Astrocyte of the hippocampus (primary cell): Measurements from ENCODE around the gene TRANK1.
A peak's percentile ranks its signal among the peaks of the same experiment; 100 is the strongest.
"Not testable (repeated sequence)": the region's sequence is repeated elsewhere in the genome, so short reads cannot be mapped to it uniquely, and the experiment has no call there.

Source experiments
- DNase-seq: peaks from one replicate; pipeline ENCODE4 v3.0.0; 2011; ENCODE audit warnings: low read depth, low spot score

The TRANK1 gene

DNA sequence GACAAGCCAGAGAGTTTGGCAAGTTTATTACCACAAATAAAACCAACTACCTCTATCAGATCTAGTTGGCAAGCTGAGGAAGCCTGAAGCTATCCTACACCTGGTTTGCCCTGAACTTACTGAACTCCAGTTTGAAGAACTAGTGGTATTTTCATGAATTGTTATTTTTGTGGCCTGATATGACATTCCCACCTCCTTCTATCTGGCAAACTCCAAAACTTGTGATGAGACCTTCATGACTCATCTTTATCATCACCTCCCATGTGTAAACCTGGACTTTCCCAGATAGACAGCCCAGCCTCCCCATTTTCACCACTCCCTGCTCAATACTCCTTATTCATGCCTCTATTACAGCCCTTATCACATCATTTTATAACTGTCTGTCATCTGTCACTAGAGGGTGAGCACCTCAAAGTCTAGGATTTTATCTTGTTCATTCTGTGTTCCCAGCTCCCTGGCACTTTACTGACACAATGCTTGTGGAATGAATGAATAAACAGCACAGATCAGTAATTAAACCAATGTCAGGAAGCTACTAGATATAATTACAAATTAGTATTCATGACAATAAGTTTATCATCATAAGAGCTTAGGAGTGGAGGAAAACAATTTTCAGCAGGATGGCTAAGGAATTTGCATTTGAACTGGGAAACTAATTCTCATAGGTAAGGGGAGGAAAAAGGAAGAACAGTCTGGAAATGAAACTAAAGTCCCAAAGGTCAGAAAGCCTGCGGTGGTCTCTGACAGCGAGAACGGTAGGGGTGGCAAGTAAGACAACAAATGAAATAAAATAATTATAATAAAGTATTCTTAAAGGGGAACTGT is 13.2 kb upstream of the TRANK1 start:
- DNase-seq: no peak

- DNase-seq: no peak
These were observed 12.2 kb upstream of the TRANK1 start for GRCh38 chr3:36957063-36957462.

DNA sequence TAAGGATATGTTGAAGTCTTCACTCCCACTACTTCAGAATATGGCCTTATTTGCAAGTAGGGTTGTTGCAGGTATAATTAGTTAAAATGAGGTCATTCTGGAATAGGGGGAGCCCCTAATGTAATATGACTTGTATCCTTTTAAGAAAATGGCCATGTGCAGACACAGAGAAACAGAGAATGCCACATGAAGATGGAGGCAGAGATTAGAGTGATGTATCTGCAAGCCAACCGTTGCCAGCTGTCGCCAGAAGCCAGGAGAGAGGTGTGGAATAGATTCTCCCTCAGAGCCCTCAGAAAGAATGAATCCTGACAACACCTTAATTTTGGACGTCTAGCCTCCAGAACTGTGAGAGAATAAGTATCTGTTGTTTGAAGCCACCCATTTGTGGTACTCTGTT is 11.3 kb upstream of the TRANK1 start:
- no peak for DNase-seq

GRCh38 chr3:36954452-36955134 is 9.7 kb upstream of the TRANK1 start:
- DNase-seq: no peak

DNA sequence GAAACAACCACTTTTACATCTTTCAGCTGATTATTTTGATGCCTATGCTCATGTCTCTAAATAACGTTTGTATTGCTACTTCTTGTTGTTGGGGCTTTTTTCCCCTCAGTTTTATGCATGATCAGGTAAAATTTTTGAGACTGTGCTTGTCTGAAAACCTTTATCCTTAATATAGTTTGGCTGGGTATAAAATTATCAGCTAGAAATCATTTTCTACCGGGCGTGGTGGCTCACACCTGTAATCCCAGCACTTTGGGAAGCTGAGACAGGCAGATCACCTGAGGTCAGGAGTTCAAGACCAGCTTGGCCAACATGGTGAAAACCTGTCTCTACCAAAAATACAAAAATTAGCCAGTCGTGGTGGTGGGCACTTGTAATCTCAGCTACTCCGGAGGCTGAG is 3.0 kb upstream of the TRANK1 start:
- not testable (repeated sequence) for DNase-seq

GRCh38 chr3:36945333-36945980 is 603 bp upstream of the TRANK1 start:
- DNase-seq: no peak

- DNase-seq: peak; percentile 81
These were observed 728 bp downstream of the TRANK1 start for GRCh38 chr3:36944012-36944640.

DNA sequence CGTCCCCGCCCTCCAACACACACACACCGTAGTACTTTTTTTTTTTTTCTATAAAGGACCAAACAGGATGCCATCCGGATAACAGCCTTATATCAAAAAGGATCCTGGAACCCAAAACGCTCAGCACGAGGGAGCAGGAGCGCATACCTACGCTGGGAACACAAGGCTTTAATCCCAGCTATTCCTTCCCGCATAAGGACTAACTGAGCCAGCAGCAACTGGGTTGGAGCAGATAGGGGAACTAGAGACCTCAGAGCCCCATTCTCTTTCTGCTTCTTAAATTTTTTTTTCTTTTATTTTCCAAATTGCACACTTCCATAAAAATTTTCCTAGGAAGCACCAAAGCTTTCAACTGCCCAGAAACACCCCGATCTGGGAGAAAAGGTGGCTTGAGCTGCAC is 1.3 kb downstream of the TRANK1 start:
- no peak for DNase-seq

- DNase-seq: no peak
These were observed 2.1 kb downstream of the TRANK1 start for GRCh38 chr3:36942638-36943248.

GRCh38 chr3:36941658-36942057 is 3.2 kb downstream of the TRANK1 start:
- DNase-seq: peak; percentile 23

DNA sequence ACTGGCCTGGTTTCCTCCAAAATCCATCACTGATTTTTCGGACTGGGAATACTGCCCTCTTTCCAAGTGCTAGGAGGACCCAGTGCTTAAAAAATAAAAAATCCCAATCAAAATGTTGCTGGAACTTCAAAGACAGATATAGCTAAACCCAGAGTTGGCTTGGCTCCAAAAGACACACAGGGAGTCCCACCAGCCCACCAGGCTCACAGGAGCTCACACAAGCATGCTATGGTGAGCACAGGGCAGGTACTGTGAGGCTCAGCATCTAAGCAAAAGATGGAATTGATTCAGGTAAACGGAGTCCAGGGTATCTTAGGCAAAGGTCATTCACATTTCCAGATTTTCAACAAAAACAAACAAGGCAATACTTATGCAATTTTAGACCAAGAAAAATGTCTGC is 3.7 kb downstream of the TRANK1 start:
- no peak for DNase-seq

DNA sequence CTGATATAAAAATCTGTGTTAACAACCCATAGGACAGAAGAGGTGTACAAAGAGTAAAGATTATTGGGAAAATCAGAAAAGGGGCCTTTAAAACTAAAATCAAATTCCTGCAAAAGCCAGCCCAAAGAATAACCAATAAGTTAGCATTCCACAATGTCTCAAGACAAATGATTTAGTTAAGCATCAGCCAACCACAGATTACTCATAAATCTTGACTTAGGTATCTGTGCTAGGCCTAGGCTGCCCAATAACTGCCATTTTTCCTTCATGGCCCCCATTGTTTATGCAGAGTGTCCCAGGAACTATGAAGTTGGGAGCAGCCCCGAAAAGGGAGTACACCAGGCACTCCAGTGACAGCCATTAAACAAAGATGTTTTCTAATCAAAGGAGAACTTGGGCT is 7.4 kb downstream of the TRANK1 start:
- DNase-seq: peak; percentile 22

DNA sequence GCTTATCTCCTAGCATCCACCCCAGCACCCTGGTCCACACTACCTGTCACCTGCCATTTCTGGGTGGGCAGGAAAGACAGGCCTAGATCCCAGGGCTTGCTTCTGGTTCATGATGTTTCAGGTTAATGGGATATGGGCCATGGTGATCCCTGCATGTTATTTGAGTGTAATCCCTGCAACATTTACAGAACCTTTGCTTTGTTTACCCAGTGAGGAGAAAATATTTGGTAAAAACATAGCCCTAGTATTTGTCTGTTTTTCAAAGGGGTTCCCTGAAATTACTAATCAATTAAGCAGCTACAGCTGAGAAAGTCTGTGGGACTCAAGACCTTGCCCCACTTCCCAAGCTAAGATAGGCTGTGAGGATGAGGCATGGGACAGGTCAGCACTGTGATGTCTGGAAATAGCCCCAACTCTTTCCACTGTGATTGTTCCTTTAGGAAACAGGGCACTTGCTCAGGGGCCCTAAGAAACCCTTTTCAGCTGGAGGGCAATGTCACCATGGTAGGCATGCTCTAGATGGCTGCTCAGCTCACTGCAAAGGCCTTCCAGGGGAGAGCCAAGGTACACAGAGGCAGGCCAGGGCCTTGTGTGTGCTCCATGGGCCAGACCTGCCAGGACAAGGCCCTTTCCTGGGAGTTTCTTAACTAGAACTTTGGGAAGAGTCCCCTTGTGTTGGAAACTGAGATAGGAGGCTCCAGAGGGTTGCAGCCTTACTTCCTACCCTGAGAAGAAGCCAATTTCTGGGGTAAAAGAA is 11.1 kb downstream of the TRANK1 start:
- no peak for DNase-seq

DNA sequence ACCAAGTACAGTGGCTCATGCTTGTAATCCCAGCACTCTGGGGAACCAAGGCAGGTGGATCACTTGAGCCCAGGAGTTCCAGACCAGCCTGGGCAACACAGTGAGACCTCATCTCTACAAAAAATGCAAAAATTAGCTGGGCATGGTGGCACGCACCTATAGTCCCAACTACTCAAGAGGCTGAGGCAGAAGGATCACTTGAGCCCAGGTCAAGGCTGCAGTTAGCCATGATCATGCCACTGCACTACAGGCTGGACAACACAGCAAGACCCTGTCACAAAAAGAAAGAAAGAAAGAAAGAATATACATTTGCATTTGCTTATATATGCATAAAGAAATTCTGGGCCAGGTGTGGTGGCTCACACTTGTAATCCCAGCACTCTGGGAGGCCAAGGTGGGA is 13.4 kb downstream of the TRANK1 start:
- not testable (repeated sequence) for DNase-seq

DNA sequence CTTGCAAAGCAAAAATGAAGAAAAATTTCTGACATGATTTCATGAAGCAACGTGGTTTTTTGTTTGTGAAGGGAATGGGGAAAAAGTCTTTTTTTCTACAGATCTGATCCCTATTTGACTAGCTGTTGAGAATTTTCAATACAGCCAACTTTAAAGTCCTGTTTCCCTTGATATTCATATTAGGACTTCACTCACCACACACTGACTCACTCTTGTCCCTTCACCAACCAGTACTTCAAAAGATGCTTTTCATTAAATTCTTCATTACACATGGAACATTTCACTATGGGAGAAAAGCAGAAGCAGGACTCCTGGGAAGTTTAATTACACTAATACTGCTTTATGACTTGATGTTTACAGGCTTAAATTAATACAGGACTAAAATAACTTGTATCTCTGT is 16.6 kb downstream of the TRANK1 start:
- peak; percentile 31 for DNase-seq

DNA sequence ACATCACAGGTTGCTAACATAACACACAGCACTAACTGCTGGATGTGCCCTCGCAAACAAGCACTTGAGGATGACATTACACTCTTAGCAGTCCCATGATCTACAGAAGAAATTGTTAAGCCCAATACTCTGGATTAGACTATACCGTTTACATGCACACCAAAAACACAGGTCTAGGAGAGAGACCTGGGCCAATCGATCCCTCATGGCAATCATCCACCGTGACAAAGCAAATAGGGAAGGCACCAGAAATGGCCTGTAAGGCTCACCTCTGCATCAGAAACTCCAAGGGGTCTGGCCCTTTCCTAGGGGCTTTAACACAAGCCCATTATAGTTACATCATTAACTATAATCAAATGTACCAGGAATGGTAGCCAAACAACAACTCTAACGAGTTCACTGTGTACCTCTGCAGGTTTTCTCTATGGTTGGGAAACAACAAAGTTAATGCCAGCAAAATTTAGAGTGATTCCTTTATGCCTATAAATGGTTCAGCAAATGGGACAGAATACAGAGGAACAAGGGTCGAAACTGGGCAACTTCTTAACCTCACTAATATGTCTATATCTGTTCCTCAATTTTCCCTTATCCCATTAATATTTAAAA is 18.5 kb downstream of the TRANK1 start:
- no peak for DNase-seq

DNA sequence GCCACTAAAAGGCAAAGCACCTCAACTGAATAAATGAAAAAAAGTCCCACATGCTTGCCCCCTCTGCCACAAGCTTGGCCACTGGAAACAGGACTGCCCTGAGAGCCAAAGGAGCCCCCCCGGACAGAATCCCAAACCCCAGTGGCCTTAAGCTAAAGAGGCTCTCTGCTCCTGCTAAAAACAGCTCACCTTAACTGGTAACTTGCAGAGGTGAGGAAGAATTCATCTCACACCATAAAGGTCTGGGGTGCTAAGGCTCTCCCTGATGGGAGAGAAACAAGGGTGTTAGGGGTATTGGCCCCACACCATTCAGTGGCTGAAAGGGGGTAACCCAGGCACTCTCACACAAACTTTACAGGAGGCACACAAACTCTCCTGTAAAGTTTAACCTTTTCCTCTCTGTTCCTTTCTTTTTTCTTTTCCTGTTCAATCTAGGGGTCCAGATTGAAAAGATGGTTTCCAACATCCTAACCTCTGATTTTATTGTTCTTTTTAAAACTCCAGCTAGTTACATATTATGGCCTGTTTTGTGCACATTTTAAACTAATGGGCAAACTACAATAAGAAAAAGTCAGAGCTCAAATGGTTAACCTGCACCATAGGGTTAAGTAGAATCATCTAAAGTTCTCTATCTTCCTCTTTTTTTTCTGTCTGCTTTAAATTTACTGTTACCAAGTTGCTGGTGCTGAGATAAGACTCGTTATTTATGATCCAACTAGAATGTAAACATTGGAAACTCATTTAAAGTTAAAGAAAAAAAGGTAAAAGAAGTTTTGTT is 19.9 kb downstream of the TRANK1 start:
- no peak for DNase-seq

- DNase-seq: no peak
These were observed 20.7 kb downstream of the TRANK1 start for GRCh38 chr3:36923981-36924743.

- no peak for DNase-seq
These were observed 21.3 kb downstream of the TRANK1 start for GRCh38 chr3:36923523-36923943.
